Caco-2 (cell line): ENCODE measurements around the gene VMAC. TPM values are rescaled to one million over a fixed set of nuclear protein-coding genes. Genes with fewer than 3 reads are reported as not detected.

ENCODE experiments used
- BruUV-seq: library from RNA; stranded (reverse); fragments of 400-500 nt; replicated peaks from 2 replicates; lab custom pipeline; 2021; lab: Mats Ljungman, UMichigan
- CTCF ChIA-PET: fragments of 300-600 bp; sonication (Branson Sonifier 250); formaldehyde crosslinking; loops from one replicate; lab custom pipeline; 2022; ENCODE audit warnings: antibody characterized with exemption; lab: Charles Lee
- POLR2A ChIA-PET: fragments of 300-600 bp; sonication (Branson Sonifier 250); formaldehyde crosslinking; loops from one replicate; lab custom pipeline; 2022; ENCODE audit warnings: antibody characterized with exemption; lab: Charles Lee
- DNase-seq, 2 experiments: peaks; one replicate each; pipeline versions ENCODE4 v3.0.0 to v3.0.0-alpha.2; 2020 to 2022
- H3K27me3 ChIP-seq: replicated peaks from 2 replicates; pipeline ENCODE4 v1.6.0; 2011; ENCODE audit warnings: low read length; ENCODE audit not compliant: control insufficient read depth, insufficient read depth
- H3K36me3 ChIP-seq: 2 replicates; pipeline ENCODE4 v1.5.1; 2011; ENCODE audit warnings: low read length; ENCODE audit not compliant: control insufficient read depth, insufficient read depth
- H3K4me1 ChIP-seq: fragments of 250-450 bp; sonication (Bioruptor Pico); 2 replicates; pipeline ENCODE4 v1.5.1; 2020; ENCODE audit warnings: mild to moderate bottlenecking
- H3K4me3 ChIP-seq: 2 replicates; pipeline ENCODE4 v1.5.1; 2011; ENCODE audit warnings: low read depth, mild to moderate bottlenecking, control low read depth, low read length
- H3K9me3 ChIP-seq: fragments of 250-450 bp; sonication (Bioruptor Pico); 2 replicates; pipeline ENCODE4 v1.5.1; 2020; ENCODE audit warnings: mild to moderate bottlenecking, moderate library complexity
- H3K27ac Mint-ChIP-seq: one replicate; pipeline ENCODE4 v1.8.0; 2022; ENCODE audit warnings: mixed read lengths; ENCODE audit not compliant: unreplicated experiment
- H3K27me3 Mint-ChIP-seq: one replicate; pipeline ENCODE4 v1.8.0; 2022; ENCODE audit warnings: mixed read lengths; ENCODE audit not compliant: insufficient read depth, unreplicated experiment
- H3K36me3 Mint-ChIP-seq: one replicate; pipeline ENCODE4 v1.8.0; 2022; ENCODE audit warnings: mild to moderate bottlenecking, mixed read lengths; ENCODE audit not compliant: insufficient read depth, unreplicated experiment
- H3K4me1 Mint-ChIP-seq: one replicate; pipeline ENCODE4 v1.8.0; 2022; ENCODE audit warnings: low read depth, mixed read lengths; ENCODE audit not compliant: unreplicated experiment
- H3K4me3 Mint-ChIP-seq: one replicate; pipeline ENCODE4 v1.8.0; 2022; ENCODE audit warnings: mild to moderate bottlenecking, moderate library complexity, mixed read lengths; ENCODE audit not compliant: unreplicated experiment
- H3K9me3 Mint-ChIP-seq: one replicate; pipeline ENCODE4 v1.8.0; 2022; ENCODE audit warnings: mixed read lengths; ENCODE audit not compliant: unreplicated experiment
- CTCF ChIP-seq, 2 experiments: fragments of 200-600 bp in 1 of 2; IDR thresholded peaks; 1 replicate in 1 of 2; 2 replicates in 1 of 2; pipeline versions ENCODE4 v1.5.1 to v1.8.0; 2011 to 2022; ENCODE audit warnings: antibody characterized with exemption in 1 of 2, control low read depth in 1 of 2, inconsistent platforms in 1 of 2, low read depth in 1 of 2, low read length in 1 of 2, mild to moderate bottlenecking in 1 of 2, moderate library complexity in 1 of 2; ENCODE audit not compliant: insufficient read depth in 1 of 2, severe bottlenecking in 1 of 2, unreplicated experiment in 1 of 2
- intact Hi-C: fragments of 100-400 bp; cut with micrococcal nuclease; formaldehyde crosslinking; loops from one replicate; pipeline ENCODE4 v1.10.0; 2022; ENCODE audit not compliant: unreplicated experiment
- total RNA-seq: library from RNA; stranded (reverse); gene quantifications from 2 replicates; pipeline ENCODE4 v1.2.3, GENCODE V29; 2022

VMAC gene
- total RNA-seq, 1 experiment from 2014 or later = 4.8 TPM

GRCh38 chr19:5917431-5918107, 12.9 kb downstream of the VMAC start:
- Mint-ChIP-seq H3K27ac (no peak overlapping the region), H3K36me3 (peaks cover 50% of the 10 kb centered on the region), H3K4me3 (no peak overlapping the region), H3K27me3 (no peaks in the 10 kb centered on the region), H3K4me1 (no peaks in the 10 kb centered on the region), H3K9me3 (no peaks in the 10 kb centered on the region)
- Histone ChIP-seq H3K9me3 (no peaks in the 10 kb centered on the region), H3K4me1 (peaks cover 30% of the 10 kb centered on the region), H3K4me3 (no peak overlapping the region), H3K27me3 (no peaks in the 10 kb centered on the region), H3K36me3 (no peaks in the 10 kb centered on the region)
- TF ChIP-seq CTCF (IDR thresholded peaks at IDR 0.05; ENCODE audit: insufficient read depth in 1 of 2, low read depth in 1 of 2, low read length in 1 of 2, severe bottlenecking in 1 of 2, unreplicated experiment in 1 of 2) = no peak
- CTCF ChIA-PET = no interaction called here
- no TSS peak for BruUV-seq
- no peak for DNase-seq
- intact Hi-C loops = no loop called here
- POLR2A ChIA-PET = no interaction called here

- H3K27me3 Mint-ChIP-seq = no peaks in the 10 kb centered on the region
- Histone ChIP-seq H3K36me3 (no peaks in the 10 kb centered on the region), H3K4me3 (no peak overlapping the region), H3K4me1 (peaks cover 30% of the 10 kb centered on the region), H3K9me3 (no peaks in the 10 kb centered on the region), H3K27me3 (no peaks in the 10 kb centered on the region)
- no peak overlapping the region for H3K4me3 Mint-ChIP-seq
- CTCF ChIA-PET = no interaction called here
- intact Hi-C loops = no loop called here
- POLR2A ChIA-PET = no interaction called here
- no peak overlapping the region for H3K27ac Mint-ChIP-seq
- H3K9me3 Mint-ChIP-seq = no peaks in the 10 kb centered on the region
- no peak for TF ChIP-seq CTCF (IDR thresholded peaks at IDR 0.05; ENCODE audit: insufficient read depth in 1 of 2, low read depth in 1 of 2, low read length in 1 of 2, severe bottlenecking in 1 of 2, unreplicated experiment in 1 of 2)
- BruUV-seq = no TSS peak
- no peak for DNase-seq
- peaks cover 54% of the 10 kb centered on the region for H3K36me3 Mint-ChIP-seq
- no peaks in the 10 kb centered on the region for H3K4me1 Mint-ChIP-seq
These were observed 13.9 kb downstream of the VMAC start for GRCh38 chr19:5918463-5919079.

- Histone ChIP-seq H3K36me3 (peaks cover 3% of the 10 kb centered on the region; the same call in 1 of the 2 replicates), H3K9me3 (no peaks in the 10 kb centered on the region), H3K4me1 (peaks cover under 1% of the 10 kb centered on the region), H3K4me3 (no peak overlapping the region), H3K27me3 (no peaks in the 10 kb centered on the region)
- peaks cover 55% of the 10 kb centered on the region for H3K36me3 Mint-ChIP-seq
- no peaks in the 10 kb centered on the region for H3K4me1 Mint-ChIP-seq
- BruUV-seq = no TSS peak
- H3K27ac Mint-ChIP-seq = no peak overlapping the region
- TF ChIP-seq CTCF (IDR thresholded peaks at IDR 0.05; ENCODE audit: insufficient read depth in 1 of 2, low read depth in 1 of 2, low read length in 1 of 2, severe bottlenecking in 1 of 2, unreplicated experiment in 1 of 2) = no peak
- no peaks in the 10 kb centered on the region for H3K27me3 Mint-ChIP-seq
- H3K9me3 Mint-ChIP-seq = no peaks in the 10 kb centered on the region
- no peak overlapping the region for H3K4me3 Mint-ChIP-seq
- POLR2A ChIA-PET = no interaction called here
- no peak for DNase-seq
- CTCF ChIA-PET = no interaction called here
- intact Hi-C loops = no loop called here
These were observed 17.0 kb downstream of the VMAC start for GRCh38 chr19:5921516-5922160.
